ENCODE measurements around the gene MPHOSPH10. TPM values are rescaled to one million over a fixed set of nuclear protein-coding genes. Genes with fewer than 3 reads are reported as not detected.

The MPHOSPH10 gene
- polyA plus RNA-seq, 2 of the 4 experiments (the other 2 are of a cell fraction), result 39.2 to 51.7 TPM

- TF ChIP-seq CBX2 (IDR thresholded peaks at IDR 0.05; ENCODE audit: borderline replicate concordance, low read depth), result no peak
- no peak for TF ChIP-seq HDAC2 (IDR thresholded peaks at IDR 0.05)
- TF ChIP-seq BHLHE40 (IDR thresholded peaks at IDR 0.05; ENCODE audit: low read depth, low read length), result no peak
- no peak for TF ChIP-seq ZC3H11A (IDR thresholded peaks at IDR 0.05)
- no peak for TF ChIP-seq ELK1 (IDR thresholded peaks at IDR 0.05; ENCODE audit: low read depth, low read length)
- TF ChIP-seq MAZ (IDR thresholded peaks at IDR 0.05; ENCODE audit: borderline replicate concordance, low read depth, low read length), result no peak
- TF ChIP-seq, protein P1, sequence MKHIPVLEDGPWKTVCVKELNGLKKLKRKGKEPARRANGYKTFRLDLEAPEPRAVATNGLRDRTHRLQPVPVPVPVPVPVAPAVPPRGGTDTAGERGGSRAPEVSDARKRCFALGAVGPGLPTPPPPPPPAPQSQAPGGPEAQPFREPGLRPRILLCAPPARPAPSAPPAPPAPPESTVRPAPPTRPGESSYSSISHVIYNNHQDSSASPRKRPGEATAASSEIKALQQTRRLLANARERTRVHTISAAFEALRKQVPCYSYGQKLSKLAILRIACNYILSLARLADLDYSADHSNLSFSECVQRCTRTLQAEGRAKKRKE (CRISPR knock-in tag; IDR thresholded peaks at IDR 0.05; ENCODE audit: low read depth), result no peak
- TF ChIP-seq GATA3 (IDR thresholded peaks at IDR 0.05; ENCODE audit: borderline replicate concordance), result no peak
- no peak for TF ChIP-seq KDM5A (IDR thresholded peaks at IDR 0.05)
- TF ChIP-seq JUN (IDR thresholded peaks at IDR 0.05), result no peak
- no peak for TF ChIP-seq CEBPB (IDR thresholded peaks at IDR 0.05)
- no peak for TF ChIP-seq BCL3 (IDR thresholded peaks at IDR 0.05)
- TF ChIP-seq ESRRA (IDR thresholded peaks at IDR 0.05; ENCODE audit: borderline replicate concordance, low read length), result no peak
- no peak for TF ChIP-seq PHF8 (IDR thresholded peaks at IDR 0.05; ENCODE audit: borderline replicate concordance, low read depth)
- no peak for TF ChIP-seq POLR2A (IDR thresholded peaks at IDR 0.05; ENCODE audit: low read length)
- no peak for TF ChIP-seq RAD21 (conservative IDR thresholded peaks at IDR 0.05 in 1 of 2, IDR thresholded peaks at IDR 0.05 in 1 of 2)
- TF ChIP-seq ZNF302 (CRISPR knock-in tag; IDR thresholded peaks at IDR 0.05), result no peak
- no peak overlapping the region for H3K4me2 ChIP-seq
- 26% methylated on average over 3 of the region's 3 CpGs for WGBS (ENCODE audit: missing lambda C conversion rate)
- no peak overlapping the region for H3K27ac ChIP-seq
- H3K9me3 ChIP-seq, result no peaks in the 10 kb centered on the region
- FAIRE-seq (no peak), ATAC-seq (peak; percentile 34 to 49; a peak in 1 of 6 replicates), DNase-seq (ENCODE audit: low read depth in 1 of 2, low spot score in 1 of 2) (no peak)
- POLR2A ChIA-PET, result no interaction called here
- CTCF ChIA-PET, result interaction anchor here (1.0 to 2.1 kb wide), 2 partner anchors 10 to 165 kb away, joined by 5 to 10 read pairs; partner anchors contain the start of gene ZNF638
- no peaks in the 10 kb centered on the region for H3K4me1 ChIP-seq
- H3K4me3 ChIP-seq, result no peak overlapping the region
These were observed 36.4 kb downstream of the MPHOSPH10 start for GRCh38 chr2:71166812-71167211.

GRCh38 chr2:71173096-71173495, 42.7 kb downstream of the MPHOSPH10 start:
- ATAC-seq (no peak), DNase-seq (ENCODE audit: low read depth in 1 of 2, low spot score in 1 of 2) (no peak), FAIRE-seq (no peak)
- Histone ChIP-seq H3K4me3 (no peak overlapping the region), H3K4me1 (no peaks in the 10 kb centered on the region), H3K4me2 (no peak overlapping the region), H3K9me3 (no peaks in the 10 kb centered on the region), H3K27ac (no peak overlapping the region)
- ChIA-PET POLR2A (no interaction called here), CTCF (interaction anchor here (0.6 to 3.3 kb wide), 4 partner anchors 15 to 288 kb away, joined by 3 to 16 read pairs (median 5); no protein-coding TSS in a partner anchor)
- WGBS (ENCODE audit: missing lambda C conversion rate), result 4% methylated on average over 1 of the region's 1 CpG
- TF ChIP-seq ZSCAN20 (CRISPR knock-in tag; IDR thresholded peaks at IDR 0.05), result no peak
- no peak for TF ChIP-seq CEBPB (IDR thresholded peaks at IDR 0.05)
- TF ChIP-seq FOSL2 (IDR thresholded peaks at IDR 0.05), result no peak
- no peak for TF ChIP-seq FOSL2 (CRISPR knock-in tag; IDR thresholded peaks at IDR 0.05)
- no peak for TF ChIP-seq HMGXB4 (CRISPR knock-in tag; IDR thresholded peaks at IDR 0.05; ENCODE audit: borderline replicate concordance)
- no peak for TF ChIP-seq PHF8 (IDR thresholded peaks at IDR 0.05; ENCODE audit: borderline replicate concordance, low read depth)
- TF ChIP-seq TP53 (CRISPR knock-in tag; IDR thresholded peaks at IDR 0.05), result no peak
- no peak for TF ChIP-seq HEYL (CRISPR knock-in tag; IDR thresholded peaks at IDR 0.05)
- no peak for TF ChIP-seq EHF (CRISPR knock-in tag; IDR thresholded peaks at IDR 0.05)
- TF ChIP-seq, protein P2, sequence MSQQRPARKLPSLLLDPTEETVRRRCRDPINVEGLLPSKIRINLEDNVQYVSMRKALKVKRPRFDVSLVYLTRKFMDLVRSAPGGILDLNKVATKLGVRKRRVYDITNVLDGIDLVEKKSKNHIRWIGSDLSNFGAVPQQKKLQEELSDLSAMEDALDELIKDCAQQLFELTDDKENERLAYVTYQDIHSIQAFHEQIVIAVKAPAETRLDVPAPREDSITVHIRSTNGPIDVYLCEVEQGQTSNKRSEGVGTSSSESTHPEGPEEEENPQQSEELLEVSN (IDR thresholded peaks at IDR 0.05; ENCODE audit: borderline replicate concordance, low read depth), result no peak
- TF ChIP-seq, protein P3, sequence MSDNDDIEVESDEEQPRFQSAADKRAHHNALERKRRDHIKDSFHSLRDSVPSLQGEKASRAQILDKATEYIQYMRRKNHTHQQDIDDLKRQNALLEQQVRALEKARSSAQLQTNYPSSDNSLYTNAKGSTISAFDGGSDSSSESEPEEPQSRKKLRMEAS (IDR thresholded peaks at IDR 0.05), result no peak
- no peak for TF ChIP-seq CHD4 (IDR thresholded peaks at IDR 0.05; ENCODE audit: borderline replicate concordance)
- no peak for TF ChIP-seq ELK1 (IDR thresholded peaks at IDR 0.05; ENCODE audit: low read depth, low read length)
- TF ChIP-seq NFE2L2 (conservative IDR thresholded peaks at IDR 0.05; ENCODE audit: low read length), result no peak
- TF ChIP-seq FOSB (CRISPR knock-in tag; IDR thresholded peaks at IDR 0.05), result no peak
- TF ChIP-seq KDM5A (IDR thresholded peaks at IDR 0.05), result no peak

Data from A549 (cell line).